Stimulated activated CD4-positive, alpha-beta T cell treated with anti-CD3 and anti-CD28 coated beads, Interleukin-1b, Interleukin-23, amount 100 ng/mL, for 48 hours (primary cell): ENCODE data around the gene IVNS1ABP.
"Not testable (repeated sequence)": the region's sequence is repeated elsewhere in the genome, so short reads cannot be mapped to it uniquely, and the experiment has no call there.

Experiments
- DNase-seq: peaks from one replicate; pipeline ENCODE4 v3.0.0-alpha.2; 2020

IVNS1ABP gene

GRCh38 chr1:185325413-185325812 is 8.4 kb upstream of the IVNS1ABP start:
- DNase-seq, result no peak

- no peak for DNase-seq
Measured at GRCh38 chr1:185324118-185324517, 7.1 kb upstream of the IVNS1ABP start.

- no peak for DNase-seq
Measured at GRCh38 chr1:185322636-185323035, 5.6 kb upstream of the IVNS1ABP start.

- not testable (repeated sequence) for DNase-seq
Measured at GRCh38 chr1:185321653-185322221, 4.7 kb upstream of the IVNS1ABP start.

GRCh38 chr1:185321104-185321503 is 4.1 kb upstream of the IVNS1ABP start:
- DNase-seq, result not testable (repeated sequence)

- no peak for DNase-seq
Measured at GRCh38 chr1:185319139-185319475, 2.1 kb upstream of the IVNS1ABP start.

- DNase-seq, result no peak
Measured at GRCh38 chr1:185318431-185319138, 1.5 kb upstream of the IVNS1ABP start.

GRCh38 chr1:185317886-185318310 is 855 bp upstream of the IVNS1ABP start:
- DNase-seq, result peak; percentile 76

- DNase-seq, result peak; percentile 90
Measured at GRCh38 chr1:185316163-185317033, 645 bp downstream of the IVNS1ABP start.

- no peak for DNase-seq
Measured at GRCh38 chr1:185315445-185316071, 1.5 kb downstream of the IVNS1ABP start.

- DNase-seq, result no peak
Measured at GRCh38 chr1:185314411-185314810, 2.6 kb downstream of the IVNS1ABP start.

GRCh38 chr1:185312361-185313138 is 4.5 kb downstream of the IVNS1ABP start:
- no peak for DNase-seq

- DNase-seq, result no peak
Measured at GRCh38 chr1:185311589-185312225, 5.3 kb downstream of the IVNS1ABP start.

GRCh38 chr1:185309566-185309965 is 7.5 kb downstream of the IVNS1ABP start:
- no peak for DNase-seq

- DNase-seq, result no peak
Measured at GRCh38 chr1:185308126-185308525, 8.9 kb downstream of the IVNS1ABP start.

- no peak for DNase-seq
Measured at GRCh38 chr1:185305419-185305818, 11.6 kb downstream of the IVNS1ABP start.

GRCh38 chr1:185300152-185300551 is 16.9 kb downstream of the IVNS1ABP start:
- DNase-seq, result no peak

GRCh38 chr1:185297982-185298381 is 19.1 kb downstream of the IVNS1ABP start:
- no peak for DNase-seq

- DNase-seq, result no peak
Measured at GRCh38 chr1:185295091-185295490, 22.0 kb downstream of the IVNS1ABP start.

- DNase-seq, result no peak
Measured at GRCh38 chr1:185293967-185294542, 23.0 kb downstream of the IVNS1ABP start.

- no peak for DNase-seq
Measured at GRCh38 chr1:185292237-185292636, 24.8 kb downstream of the IVNS1ABP start.

- DNase-seq, result no peak
Measured at GRCh38 chr1:185291652-185292051, 25.4 kb downstream of the IVNS1ABP start.
